GM21786 (cell line): ENCODE measurements around the gene DNAH8.
"Not testable (repeated sequence)": the region's sequence is repeated elsewhere in the genome, so short reads cannot be mapped to it uniquely, and the experiment has no call there.

ENCODE experiments used
- ATAC-seq: cut with Tn5 transposase; IDR thresholded peaks from one replicate; pipeline ENCODE4 v1.9.1; 2021; ENCODE audit not compliant: unreplicated experiment

The DNAH8 gene

DNA sequence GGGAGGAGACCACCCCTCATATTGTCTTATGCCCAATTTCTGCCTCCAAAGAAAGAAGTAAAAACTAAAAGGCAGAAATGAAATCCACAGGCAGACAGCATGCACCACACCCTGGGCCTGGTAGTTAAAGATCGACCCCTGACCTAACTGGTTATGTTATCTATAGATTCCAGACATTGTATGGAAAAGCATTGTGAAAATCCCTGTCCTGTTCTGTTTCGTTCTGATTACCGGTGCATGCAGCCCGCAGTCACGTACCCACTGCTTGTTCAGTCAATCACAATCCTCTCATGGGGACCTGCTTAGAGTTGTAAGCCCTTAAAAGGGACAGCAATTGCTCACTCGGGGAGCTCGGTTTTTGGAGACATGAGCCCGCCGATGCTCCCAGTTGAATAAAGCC lies 81.3 kb downstream of the DNAH8 start:
- not testable (repeated sequence) for ATAC-seq

GRCh38 chr6:38796850-38797249 lies 81.7 kb downstream of the DNAH8 start:
- ATAC-seq, result no peak

DNA sequence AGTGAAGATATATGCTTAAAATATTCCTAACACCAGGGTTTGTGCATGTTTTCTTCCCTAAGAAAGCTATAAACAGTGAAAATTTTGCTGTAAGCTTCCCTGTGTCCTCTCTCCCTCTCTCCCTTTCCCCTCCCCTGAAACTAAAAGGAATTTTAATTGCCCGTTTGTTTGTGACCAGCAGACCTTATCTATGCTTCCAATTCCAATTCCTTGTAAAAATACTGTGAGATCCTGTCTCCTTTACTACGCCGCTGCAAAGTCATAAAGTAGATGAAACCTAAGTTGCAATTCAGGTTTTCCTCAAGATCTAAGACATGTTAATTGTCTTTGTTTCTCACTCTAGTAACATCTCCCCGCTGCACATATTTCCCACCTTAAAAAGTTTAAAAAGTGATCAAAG lies 82.3 kb downstream of the DNAH8 start:
- ATAC-seq, result no peak

GRCh38 chr6:38799529-38800184 lies 84.5 kb downstream of the DNAH8 start:
- no peak for ATAC-seq

DNA sequence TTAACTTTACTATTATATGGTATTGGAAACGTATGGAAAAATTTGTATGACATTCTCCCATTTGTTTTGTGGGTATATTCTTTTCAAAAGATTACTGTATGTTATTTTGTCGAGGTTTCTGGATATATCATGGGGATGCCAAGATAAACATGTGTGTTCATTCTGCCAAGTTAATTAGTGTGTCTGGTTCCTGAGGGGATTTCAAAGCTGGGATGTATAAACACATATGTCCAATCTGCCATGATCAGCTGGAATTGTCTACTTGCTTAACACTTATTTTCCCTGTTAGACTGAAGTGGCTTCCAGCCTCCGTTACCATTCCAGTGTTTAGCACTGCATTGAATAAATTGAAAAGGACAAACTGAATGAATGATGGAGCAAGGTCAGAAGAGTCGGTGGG lies 86.2 kb downstream of the DNAH8 start:
- no peak for ATAC-seq

- no peak for ATAC-seq
Measured at GRCh38 chr6:38802497-38802896, 87.4 kb downstream of the DNAH8 start.

GRCh38 chr6:38803129-38803528 lies 88.0 kb downstream of the DNAH8 start:
- no peak for ATAC-seq

DNA sequence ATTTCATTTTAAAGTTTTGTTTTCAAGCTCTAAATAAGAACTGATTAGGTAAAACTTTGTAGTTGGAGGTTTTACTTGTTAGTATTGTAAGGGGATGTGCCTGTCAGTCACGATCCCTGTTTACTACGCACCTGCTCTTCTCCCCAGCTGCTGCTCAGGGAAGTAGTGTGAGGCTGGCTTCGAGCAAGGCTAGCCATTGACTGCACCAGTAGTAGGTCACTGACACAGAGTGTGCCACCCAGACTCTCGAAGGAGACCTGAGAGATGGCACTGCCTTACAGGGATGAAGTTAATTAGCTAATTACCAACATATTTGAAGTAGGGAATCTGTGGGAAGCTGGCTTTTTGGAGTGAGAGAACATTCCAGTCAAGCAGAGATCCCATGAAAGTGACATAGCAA lies 89.2 kb downstream of the DNAH8 start:
- ATAC-seq, result no peak

GRCh38 chr6:38805127-38805655 lies 90.1 kb downstream of the DNAH8 start:
- no peak for ATAC-seq

DNA sequence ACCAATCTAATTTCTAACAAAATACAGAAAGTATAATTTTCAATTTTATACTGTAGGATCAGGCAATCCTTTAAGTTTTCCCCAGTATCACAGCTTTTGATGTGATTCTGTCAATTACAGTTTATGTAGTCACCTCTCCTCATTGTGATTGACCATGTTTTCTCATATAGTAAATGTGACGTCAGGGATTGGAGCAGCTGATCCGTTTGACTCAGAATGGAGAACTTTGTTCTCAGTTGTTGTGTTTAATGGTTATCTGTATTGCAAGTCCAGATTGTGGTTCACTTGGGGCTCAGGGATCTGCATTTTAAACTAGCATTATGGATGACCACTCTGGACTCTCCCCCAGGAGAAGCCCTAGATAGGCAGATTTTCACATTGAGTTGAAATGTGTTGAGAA lies 90.6 kb downstream of the DNAH8 start:
- no peak for ATAC-seq

GRCh38 chr6:38806271-38806670 lies 91.2 kb downstream of the DNAH8 start:
- peak; percentile 52 for ATAC-seq

GRCh38 chr6:38806833-38807232 lies 91.7 kb downstream of the DNAH8 start:
- no peak for ATAC-seq

DNA sequence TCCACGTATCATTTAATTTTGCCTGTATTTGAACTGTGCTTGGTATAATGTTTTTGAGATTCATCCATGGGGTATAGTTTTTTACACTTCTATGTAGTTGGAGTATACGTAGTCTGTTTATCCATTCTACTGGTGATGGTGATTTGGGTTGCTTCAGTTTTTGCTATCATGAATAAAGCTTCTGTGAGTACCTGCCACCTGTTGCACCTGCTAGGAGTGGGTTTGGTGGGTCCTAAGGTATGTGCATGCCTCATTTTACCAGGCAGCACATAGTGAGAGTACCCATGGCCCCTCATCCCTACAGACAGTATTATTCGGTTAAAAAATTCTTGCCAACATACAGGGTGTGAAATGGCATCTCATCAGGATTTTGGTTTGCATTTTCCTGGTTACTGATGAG lies 92.9 kb downstream of the DNAH8 start:
- no peak for ATAC-seq

DNA sequence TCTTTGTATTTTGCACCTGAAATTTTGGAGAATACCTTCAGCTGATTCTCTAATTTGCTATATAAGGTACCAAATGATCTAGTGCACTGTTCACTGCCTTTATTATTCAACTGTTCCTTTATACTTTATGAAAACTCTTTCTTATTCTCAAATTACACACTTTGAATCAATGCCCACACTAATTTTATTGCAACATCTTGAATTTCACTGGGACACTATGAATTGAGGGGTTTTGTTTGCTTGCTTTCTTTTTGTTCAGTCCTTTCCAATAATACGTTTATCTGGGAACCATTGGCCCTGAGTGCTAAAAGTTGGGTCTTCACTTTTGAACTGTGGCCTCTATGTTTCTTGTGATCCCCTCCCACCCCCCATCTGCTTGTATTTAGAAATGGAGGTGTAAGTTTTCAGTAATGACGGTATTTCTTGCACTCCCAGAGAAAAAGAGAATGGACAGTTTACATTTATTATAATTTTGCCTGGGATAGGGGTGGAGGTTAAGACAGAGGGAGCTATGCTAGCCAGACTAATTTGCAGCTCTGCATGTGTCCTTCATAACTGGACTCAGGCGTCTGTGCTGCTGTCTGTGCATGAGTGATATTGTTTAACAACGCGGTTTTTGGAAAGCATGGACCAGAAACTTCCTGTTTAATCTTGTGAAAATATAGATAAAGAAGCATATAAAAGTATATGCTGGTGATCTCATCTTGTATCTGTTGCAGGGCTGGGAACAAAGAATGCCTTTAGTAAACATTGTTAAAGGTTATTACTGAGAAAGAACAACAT lies 98.1 kb downstream of the DNAH8 start:
- ATAC-seq, result no peak

DNA sequence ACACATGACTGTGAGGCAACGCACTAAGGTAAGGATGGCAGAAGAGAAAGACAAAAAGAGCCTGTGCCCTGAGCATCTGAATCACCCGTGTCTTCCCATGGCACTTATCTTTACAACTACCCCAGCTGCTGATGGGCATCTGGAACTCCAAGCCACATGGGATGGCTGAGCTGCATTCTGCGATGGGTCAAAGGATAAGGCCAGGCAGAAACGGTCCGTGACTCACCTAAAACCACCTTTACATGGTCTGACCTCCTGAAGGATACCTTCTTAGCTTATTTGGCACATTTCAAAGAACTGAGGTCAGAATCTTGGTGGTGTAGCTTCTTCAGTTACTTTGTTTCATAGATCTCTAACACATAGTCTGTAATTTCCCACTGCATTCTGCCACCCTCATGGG lies 99.7 kb downstream of the DNAH8 start:
- no peak for ATAC-seq

GRCh38 chr6:38815250-38815649 lies 100.1 kb downstream of the DNAH8 start:
- no peak for ATAC-seq

DNA sequence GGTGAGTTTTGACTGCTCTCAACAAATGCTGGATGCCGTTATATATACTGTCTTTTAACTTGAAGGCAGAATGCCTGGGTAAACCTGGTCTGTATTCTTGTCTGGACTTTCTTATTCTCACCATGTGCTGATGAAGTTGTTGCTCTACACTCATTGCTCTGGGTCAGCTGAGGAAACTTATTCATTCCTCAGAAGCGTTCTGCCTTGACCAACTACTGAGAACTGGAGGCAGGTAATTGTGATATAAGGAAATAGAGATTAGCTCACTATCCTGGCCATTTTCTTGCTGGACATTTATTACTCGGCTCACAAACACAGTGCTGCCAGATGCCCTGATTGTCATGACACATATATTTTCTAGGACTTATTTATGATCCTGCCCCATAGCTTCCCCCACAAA lies 103.6 kb downstream of the DNAH8 start:
- ATAC-seq, result no peak

DNA sequence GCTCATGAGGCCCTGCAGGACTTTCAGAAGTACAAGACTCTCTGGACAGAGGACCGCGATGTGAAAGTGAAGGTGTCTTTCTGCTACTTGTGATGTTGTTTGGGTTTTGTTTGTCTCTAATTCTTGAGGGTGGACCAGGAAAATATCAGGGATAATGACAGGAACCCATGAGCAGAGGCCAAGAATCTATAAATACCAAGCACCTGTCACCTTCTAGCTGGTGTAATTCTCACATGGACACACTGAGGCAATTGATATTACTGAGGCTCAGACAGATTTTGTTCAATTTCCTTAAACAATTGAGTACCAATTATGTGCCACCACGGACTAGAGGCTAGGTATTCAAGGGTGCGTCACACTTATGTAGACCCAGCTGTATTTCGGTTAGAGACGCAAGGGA lies 107.9 kb downstream of the DNAH8 start:
- ATAC-seq, result no peak

- ATAC-seq, result no peak
Measured at GRCh38 chr6:38824243-38824894, 109.3 kb downstream of the DNAH8 start.

- no peak for ATAC-seq
Measured at GRCh38 chr6:38827024-38827423, 111.9 kb downstream of the DNAH8 start.

- ATAC-seq, result no peak
Measured at GRCh38 chr6:38831865-38832264, 116.8 kb downstream of the DNAH8 start.

GRCh38 chr6:38833320-38833719 lies 118.2 kb downstream of the DNAH8 start:
- ATAC-seq, result no peak
